ENCODE results near the gene PTPRG.

Gene PTPRG

DNA sequence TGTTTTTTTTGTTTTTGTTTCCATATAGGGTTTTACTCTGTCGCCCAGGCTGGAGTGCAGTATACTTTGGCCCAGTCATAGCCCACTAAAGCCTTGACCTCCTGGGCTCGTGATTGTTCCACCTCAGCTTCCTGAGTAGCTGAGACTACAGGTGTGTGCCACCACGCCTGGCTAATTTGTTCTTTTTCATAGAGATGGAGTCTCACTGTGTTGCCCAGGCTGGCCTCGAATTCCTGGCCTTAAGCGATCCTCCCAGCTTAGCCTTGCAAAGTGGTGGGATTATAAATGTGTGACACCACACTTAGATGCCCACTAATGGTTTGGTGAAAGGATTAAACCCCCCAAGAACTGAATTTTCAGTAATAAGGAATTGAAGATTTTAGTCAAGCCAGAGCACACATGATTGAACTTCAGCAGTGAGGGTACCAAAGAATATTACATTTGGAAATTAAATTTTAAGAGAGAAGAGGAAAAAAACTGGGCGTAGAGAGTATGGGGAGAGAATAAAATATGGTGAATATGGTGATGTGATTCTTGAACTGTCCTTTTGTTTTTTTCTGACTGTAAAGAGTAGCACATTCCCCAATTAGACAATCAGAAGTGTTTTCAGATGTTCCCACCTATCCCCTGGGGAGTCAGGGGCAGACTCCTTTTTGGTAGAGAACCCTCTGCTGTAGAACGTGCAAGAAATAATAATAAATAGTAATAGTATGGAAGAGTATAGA, 208.1 kb downstream of the PTPRG start:
- no peak for DNase-seq (ENCODE audit: low read depth)

DNA sequence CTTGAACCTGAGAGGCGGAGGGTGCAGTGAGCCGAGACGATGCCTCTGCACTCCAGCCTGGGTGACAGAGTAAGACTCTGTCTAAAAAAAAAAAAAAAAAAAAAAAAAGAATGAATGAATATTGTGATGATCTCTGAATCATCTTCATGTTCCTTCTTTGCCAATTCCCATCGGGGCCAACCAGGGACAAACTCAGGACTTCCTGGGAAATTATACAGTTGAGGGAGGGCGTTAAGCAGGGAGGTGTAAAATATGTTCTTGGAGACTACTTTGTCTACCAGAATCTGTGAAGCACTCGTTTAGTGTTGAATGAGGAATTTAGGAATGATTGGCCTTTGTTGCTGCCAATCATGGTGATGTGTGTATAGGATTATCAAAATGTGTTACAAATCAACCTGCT, 210.6 kb downstream of the PTPRG start:
- no peak for DNase-seq (ENCODE audit: low read depth)

DNA sequence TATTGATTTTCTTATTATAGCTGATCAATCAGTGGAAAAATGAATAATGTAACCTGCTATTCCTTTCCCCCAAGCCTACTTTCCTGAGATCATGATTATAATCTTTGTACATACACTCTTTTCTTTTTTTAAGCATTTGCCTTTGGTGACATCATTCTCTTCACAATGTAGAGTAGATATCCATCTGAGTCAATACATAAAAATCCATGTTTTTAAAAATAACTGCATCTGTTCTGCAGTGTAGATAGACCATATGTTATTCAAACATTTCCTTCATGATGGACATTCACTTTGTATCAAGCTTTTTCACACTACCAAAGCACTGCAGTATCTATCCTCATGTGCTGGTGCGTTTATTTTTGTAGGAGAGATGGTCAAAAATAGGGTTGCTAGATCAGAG, 211.1 kb downstream of the PTPRG start:
- DNase-seq (ENCODE audit: low read depth): no peak

DNA sequence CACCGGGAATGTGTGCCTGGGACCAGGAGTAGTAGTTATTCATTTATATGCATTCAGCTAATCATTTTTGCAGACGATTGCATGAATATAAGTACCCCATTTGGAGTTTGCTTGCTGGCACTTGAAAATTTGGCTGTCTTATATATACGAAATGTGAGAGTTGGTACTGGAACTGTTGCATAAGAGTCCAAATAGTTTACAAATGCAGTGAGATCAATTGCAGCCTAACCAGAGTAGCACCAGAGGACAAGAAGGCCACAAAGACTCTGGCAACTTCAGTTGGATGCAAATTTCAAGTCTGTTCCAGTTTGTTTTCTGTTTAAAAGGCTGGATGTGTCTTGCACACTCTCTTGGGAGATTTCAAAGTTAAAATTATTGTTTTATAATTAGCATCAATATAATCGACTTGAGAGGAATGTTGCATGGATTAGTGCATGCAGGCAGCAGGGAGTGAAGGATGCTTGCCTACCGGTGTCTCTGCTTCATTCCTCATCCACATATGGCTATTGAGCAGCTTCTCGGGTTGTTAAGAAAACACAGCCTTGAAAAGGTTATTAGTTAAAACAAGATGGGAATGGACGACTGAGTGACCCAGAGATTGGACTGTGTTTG, 213.0 kb downstream of the PTPRG start:
- DNase-seq (ENCODE audit: low read depth): no peak

DNA sequence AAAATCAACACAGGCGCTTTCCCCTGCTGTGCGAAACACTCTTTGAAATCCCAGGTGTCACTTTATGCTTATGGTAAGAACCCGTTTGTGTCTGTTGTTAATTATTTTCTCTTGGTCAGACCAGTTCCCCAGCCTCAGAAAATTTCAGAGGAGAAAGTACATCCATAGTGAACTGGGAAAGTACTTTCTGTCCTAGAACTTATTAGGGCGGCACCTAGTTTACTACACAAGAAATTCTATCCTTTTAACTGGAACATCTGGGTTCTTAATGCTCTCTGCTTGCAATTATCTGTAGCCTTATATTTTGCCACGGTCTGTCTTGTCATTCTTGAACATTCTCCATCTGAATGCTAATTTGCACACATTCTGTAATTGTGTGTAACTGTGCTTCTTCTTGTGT, 215.0 kb downstream of the PTPRG start:
- no peak for DNase-seq (ENCODE audit: low read depth)

GRCh38 chr3:61777483-61777882, 216.1 kb downstream of the PTPRG start:
- no peak for DNase-seq (ENCODE audit: low read depth)

- DNase-seq (ENCODE audit: low read depth): no peak
Measured at GRCh38 chr3:61778095-61778494, 216.7 kb downstream of the PTPRG start.

DNA sequence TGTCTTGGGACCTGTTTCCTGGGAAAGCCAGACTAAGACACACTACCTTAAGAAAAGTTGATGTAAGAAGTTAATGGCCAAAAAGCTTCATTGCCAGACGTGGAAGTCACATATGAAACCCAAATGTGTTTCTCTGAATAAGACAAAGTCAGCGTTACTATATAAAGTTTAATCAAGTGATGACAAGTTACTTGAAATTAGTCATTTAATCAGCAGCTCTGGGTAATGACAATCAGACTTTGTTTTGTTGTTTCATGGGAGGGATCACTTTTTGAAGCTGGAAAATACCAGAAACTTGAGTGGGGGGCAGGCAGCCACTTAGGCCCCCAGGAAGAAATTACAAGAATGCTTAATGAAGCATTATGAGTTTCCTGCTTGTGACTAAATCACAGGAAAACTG, 218.6 kb downstream of the PTPRG start:
- DNase-seq (ENCODE audit: low read depth): no peak

GRCh38 chr3:61780455-61781228, 219.3 kb downstream of the PTPRG start:
- DNase-seq (ENCODE audit: low read depth): no peak

GRCh38 chr3:61783993-61784718, 222.8 kb downstream of the PTPRG start:
- no peak for DNase-seq (ENCODE audit: low read depth)

GRCh38 chr3:61788623-61789507, 227.5 kb downstream of the PTPRG start:
- no peak for DNase-seq (ENCODE audit: low read depth)

DNA sequence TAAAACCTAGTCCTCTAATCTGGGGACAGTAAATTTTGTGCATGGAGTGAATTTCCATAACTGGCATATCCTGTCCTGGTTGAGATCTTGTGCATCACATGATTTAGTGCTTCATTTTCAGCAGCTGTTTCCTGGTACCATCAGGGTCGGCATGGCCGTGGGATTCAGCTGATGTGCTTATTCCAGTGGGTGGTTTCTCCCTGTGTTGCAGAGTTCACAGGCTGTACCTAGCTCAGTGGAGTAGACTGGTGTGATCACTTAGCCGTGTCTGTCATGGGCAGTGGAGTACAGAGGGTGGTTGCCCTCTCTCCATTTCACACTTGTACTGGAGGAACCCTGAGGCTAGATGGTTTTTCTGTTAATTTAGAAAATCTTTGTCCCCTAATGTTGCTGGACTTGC, 228.5 kb downstream of the PTPRG start:
- DNase-seq (ENCODE audit: low read depth): no peak

- DNase-seq (ENCODE audit: low read depth): no peak
Measured at GRCh38 chr3:61790411-61790810, 229.0 kb downstream of the PTPRG start.

DNA sequence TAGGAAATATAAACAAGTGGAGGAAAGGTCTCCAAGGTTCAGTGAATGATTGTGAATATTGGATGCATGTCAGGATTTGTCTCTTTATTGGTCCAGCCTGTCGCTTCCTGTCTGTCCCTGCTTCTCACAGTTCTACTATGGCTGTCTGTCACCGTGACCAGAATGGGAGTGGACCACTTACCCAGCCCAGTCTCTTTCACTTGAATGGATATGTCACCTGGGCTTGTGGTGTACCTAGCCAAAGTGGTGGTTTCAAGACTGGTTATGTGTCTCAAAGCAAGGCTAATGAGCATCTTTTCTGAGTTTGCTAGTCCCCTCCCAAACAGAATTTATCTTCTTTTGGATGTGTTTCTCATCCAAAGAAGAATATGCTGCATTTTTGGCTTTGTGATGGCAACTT, 231.7 kb downstream of the PTPRG start:
- no peak for DNase-seq (ENCODE audit: low read depth)

DNA sequence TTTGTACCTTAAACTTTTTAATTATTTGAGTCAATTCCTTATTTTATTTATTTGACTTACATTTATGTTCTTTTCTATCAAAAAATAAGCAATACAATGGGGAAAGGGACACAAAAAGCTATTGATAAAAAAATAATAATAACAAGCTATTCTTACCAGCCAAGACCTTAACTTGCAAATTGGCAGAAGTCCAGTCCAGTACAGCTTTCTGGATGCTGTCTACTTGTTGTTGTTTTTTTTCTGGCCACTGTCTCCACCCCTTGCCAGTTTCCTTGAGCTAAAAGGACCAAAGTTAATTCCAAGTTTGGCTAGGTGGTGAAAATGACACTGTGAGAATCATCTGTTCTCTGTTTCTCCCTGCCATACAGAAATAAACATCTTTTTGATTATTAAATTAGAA, 232.2 kb downstream of the PTPRG start:
- DNase-seq (ENCODE audit: low read depth): no peak

DNA sequence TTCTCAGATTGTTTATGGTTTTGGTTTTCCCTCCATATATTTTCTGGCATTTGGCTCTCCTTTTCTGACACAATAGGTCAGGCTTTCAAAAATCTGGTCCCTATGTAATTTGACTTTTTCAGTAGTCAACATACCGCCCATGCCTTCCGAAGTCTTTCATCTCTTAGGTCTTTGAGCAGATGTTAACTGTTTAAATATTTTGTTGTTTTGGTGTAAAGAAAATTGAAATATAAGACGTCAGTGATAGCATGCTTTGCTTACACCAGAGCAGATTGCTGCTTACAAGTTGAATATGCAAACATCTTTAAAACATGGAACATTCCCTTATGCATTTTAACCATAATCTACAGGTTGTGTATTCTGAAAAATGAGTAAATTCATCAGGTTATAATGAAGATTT, 233.0 kb downstream of the PTPRG start:
- no peak for DNase-seq (ENCODE audit: low read depth)

DNA sequence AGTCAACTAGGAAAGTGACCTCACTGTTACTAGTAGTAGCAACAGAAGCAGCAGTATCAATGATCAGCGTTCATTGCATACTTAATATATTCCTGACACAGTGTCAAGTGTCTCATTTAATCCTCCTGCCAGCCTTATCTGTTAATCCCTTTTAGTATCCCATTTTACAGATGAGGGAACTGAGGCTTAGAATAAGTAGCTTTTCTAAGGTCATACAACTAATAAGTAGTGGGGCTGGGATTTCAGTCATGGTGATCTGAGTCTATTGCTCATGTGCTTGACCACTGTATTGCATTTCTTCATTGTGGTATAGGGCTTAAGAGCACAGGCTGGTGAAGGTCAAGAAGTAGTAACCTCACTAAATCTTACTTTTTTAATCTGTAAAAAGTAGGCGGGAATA, 233.6 kb downstream of the PTPRG start:
- DNase-seq (ENCODE audit: low read depth): no peak

DNA sequence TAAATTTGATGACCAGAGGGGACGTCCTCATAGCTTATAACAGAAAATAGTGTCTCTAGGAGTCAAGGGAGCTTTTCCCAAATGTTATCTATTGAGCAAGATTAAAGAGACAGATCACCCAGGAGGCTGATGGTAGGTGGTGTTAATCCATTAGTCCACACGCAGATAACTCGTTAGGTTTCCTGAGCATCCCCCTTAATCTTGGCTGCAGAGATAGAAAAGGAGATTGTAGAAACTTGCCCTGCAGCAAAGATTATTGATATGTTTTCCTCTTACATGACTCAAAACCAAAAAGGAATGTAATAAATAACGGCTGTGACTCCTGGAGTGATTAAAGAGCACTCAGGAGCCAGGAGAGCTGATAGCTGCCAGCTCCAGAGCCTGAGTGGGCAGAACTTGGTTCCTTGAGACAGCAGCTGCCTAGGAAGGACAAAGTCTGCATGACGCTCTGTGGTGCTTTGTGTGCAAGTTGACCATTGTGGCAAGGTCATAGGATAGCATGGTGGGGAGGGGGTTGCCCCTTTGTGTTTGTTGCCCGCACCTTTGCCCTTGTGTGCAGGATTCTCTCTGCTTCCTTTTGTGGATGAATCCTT, 234.8 kb downstream of the PTPRG start:
- no peak for DNase-seq (ENCODE audit: low read depth)

GRCh38 chr3:61796911-61797310, 235.5 kb downstream of the PTPRG start:
- DNase-seq (ENCODE audit: low read depth): no peak

DNA sequence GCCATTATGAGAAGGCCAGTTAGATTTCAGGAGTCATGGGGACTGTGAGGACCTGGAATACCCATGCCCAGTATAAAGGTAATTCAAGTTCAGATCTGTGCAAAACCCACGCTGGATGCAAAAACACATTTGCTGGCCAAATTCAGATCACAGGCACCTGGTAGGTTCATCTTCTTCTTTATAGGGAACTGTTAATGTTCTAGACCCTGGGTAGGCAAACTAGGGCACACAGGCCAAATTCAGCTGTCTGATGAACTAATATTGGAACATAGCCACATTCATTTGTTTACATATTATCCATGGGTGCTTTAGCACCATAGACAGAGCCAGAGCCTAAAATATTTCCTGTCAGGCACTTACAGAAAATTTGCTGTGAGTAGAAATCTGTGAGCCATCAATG, 241.4 kb downstream of the PTPRG start:
- no peak for DNase-seq (ENCODE audit: low read depth)

DNA sequence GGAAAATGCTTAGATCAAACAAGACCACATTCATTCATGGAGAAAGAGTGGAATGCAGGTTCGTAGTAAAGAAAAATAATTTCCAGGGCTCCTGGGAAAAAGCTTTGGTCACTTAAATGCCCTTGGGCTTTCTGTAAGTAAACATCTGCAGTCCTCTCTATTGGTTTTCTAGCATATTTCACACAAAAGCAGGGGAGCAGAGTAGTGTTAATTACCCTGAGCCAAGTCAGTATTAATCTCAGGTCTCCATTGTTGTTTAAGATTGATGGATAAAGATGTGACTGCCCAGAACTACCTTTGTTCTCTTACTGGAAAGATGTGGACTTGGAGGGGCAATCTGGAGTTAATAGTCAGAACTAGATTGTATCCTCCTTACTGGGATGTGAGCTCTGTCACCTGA, 242.6 kb downstream of the PTPRG start:
- no peak for DNase-seq (ENCODE audit: low read depth)

Measured in stimulated activated CD8-positive, alpha-beta memory T cell treated with anti-CD3 and anti-CD28 coated beads, Interleukin-7, amount 100 ng/mL, for 24 hours (primary cell).